ENCODE data around the gene ST6GALNAC4.
A peak's percentile ranks its signal among the peaks of the same experiment; 100 is the strongest.

Gene ST6GALNAC4

GRCh38 chr9:127915801-127916719 lies 781 bp downstream of the ST6GALNAC4 start:
- ChIA-PET CTCF (interaction anchor here (0.7 to 8.1 kb wide), 5 partner anchors 46 to 326 kb away, joined by 3 to 46 read pairs (median 4); partner anchors contain the start of gene TOR2A), POLR2A (interaction anchor here (0.5 to 1.8 kb wide), 10 partner anchors 9 to 1416 kb away, joined by 3 to 9 read pairs (median 4); partner anchors contain the start of genes PIP5KL1 and ST6GALNAC6)
- Histone ChIP-seq H3K36me3 (ENCODE audit: control insufficient read depth in 2 of 2, insufficient read depth in 1 of 2, low read length in 2 of 2) (peaks cover 0 to 21% of the 10 kb centered on the region in 2 experiments; a peak in 2 of 3 replicates), H3K9me3 (ENCODE audit: control insufficient read depth, insufficient read depth, low read depth, low read length) (no peaks in the 10 kb centered on the region), H3K4me1 (ENCODE audit: control insufficient read depth, insufficient read depth, low read length) (peaks cover 3% of the 10 kb centered on the region; the same call in 1 of the 2 replicates), H3K4me3 (ENCODE audit: low read depth, low read length) (peak overlapping the region; percentile 43), H3K27ac (ENCODE audit: extremely low read depth, low read depth, low read length) (no peak overlapping the region)
- no peak for TF ChIP-seq ZNF2 (tag by site-specific recombination; IDR thresholded peaks at IDR 0.05)
- TF ChIP-seq ZNF600 (tag by site-specific recombination; IDR thresholded peaks at IDR 0.05) = 0 out of 2 replicates have a peak, but pooled peaks have one; percentile 42
- TF ChIP-seq ZNF558 (tag by site-specific recombination; IDR thresholded peaks at IDR 0.05) = no peak
- TF ChIP-seq ZNF324 (tag by site-specific recombination; IDR thresholded peaks at IDR 0.05) = no peak
- TF ChIP-seq, protein P1, sequence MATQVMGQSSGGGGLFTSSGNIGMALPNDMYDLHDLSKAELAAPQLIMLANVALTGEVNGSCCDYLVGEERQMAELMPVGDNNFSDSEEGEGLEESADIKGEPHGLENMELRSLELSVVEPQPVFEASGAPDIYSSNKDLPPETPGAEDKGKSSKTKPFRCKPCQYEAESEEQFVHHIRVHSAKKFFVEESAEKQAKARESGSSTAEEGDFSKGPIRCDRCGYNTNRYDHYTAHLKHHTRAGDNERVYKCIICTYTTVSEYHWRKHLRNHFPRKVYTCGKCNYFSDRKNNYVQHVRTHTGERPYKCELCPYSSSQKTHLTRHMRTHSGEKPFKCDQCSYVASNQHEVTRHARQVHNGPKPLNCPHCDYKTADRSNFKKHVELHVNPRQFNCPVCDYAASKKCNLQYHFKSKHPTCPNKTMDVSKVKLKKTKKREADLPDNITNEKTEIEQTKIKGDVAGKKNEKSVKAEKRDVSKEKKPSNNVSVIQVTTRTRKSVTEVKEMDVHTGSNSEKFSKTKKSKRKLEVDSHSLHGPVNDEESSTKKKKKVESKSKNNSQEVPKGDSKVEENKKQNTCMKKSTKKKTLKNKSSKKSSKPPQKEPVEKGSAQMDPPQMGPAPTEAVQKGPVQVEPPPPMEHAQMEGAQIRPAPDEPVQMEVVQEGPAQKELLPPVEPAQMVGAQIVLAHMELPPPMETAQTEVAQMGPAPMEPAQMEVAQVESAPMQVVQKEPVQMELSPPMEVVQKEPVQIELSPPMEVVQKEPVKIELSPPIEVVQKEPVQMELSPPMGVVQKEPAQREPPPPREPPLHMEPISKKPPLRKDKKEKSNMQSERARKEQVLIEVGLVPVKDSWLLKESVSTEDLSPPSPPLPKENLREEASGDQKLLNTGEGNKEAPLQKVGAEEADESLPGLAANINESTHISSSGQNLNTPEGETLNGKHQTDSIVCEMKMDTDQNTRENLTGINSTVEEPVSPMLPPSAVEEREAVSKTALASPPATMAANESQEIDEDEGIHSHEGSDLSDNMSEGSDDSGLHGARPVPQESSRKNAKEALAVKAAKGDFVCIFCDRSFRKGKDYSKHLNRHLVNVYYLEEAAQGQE (tag by site-specific recombination; IDR thresholded peaks at IDR 0.05) = 0 out of 2 replicates have a peak, but pooled peaks have one; percentile 15
- TF ChIP-seq ZNF626 (tag by site-specific recombination; IDR thresholded peaks at IDR 0.05) = no peak
- TF ChIP-seq, protein P2, sequence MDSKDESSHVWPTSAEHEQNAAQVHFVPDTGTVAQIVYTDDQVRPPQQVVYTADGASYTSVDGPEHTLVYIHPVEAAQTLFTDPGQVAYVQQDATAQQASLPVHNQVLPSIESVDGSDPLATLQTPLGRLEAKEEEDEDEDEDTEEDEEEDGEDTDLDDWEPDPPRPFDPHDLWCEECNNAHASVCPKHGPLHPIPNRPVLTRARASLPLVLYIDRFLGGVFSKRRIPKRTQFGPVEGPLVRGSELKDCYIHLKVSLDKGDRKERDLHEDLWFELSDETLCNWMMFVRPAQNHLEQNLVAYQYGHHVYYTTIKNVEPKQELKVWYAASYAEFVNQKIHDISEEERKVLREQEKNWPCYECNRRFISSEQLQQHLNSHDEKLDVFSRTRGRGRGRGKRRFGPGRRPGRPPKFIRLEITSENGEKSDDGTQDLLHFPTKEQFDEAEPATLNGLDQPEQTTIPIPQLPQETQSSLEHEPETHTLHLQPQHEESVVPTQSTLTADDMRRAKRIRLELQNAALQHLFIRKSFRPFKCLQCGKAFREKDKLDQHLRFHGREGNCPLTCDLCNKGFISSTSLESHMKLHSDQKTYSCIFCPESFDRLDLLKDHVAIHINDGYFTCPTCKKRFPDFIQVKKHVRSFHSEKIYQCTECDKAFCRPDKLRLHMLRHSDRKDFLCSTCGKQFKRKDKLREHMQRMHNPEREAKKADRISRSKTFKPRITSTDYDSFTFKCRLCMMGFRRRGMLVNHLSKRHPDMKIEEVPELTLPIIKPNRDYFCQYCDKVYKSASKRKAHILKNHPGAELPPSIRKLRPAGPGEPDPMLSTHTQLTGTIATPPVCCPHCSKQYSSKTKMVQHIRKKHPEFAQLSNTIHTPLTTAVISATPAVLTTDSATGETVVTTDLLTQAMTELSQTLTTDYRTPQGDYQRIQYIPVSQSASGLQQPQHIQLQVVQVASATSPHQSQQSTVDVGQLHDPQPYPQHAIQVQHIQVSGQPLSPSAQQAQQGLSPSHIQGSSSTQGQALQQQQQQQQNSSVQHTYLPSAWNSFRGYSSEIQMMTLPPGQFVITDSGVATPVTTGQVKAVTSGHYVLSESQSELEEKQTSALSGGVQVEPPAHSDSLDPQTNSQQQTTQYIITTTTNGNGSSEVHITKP (tag by site-specific recombination; IDR thresholded peaks at IDR 0.05) = no peak
- no peak for TF ChIP-seq BCL11B (tag by site-specific recombination; IDR thresholded peaks at IDR 0.05; ENCODE audit: low read depth)
- TF ChIP-seq ZNF777 (tag by site-specific recombination; IDR thresholded peaks at IDR 0.05; ENCODE audit: borderline replicate concordance) = no peak
- no peak for TF ChIP-seq ZNF501 (tag by site-specific recombination; IDR thresholded peaks at IDR 0.05)
- TF ChIP-seq ZNF157 (tag by site-specific recombination; IDR thresholded peaks at IDR 0.05) = no peak
- 0 out of 2 replicates have a peak, but pooled peaks have one; percentile 29 for TF ChIP-seq ZBTB48 (tag by site-specific recombination; IDR thresholded peaks at IDR 0.05)
- no peak for TF ChIP-seq ZBTB20 (tag by site-specific recombination; IDR thresholded peaks at IDR 0.05)
- no peak for TF ChIP-seq SP7 (tag by site-specific recombination; IDR thresholded peaks at IDR 0.05)

DNA sequence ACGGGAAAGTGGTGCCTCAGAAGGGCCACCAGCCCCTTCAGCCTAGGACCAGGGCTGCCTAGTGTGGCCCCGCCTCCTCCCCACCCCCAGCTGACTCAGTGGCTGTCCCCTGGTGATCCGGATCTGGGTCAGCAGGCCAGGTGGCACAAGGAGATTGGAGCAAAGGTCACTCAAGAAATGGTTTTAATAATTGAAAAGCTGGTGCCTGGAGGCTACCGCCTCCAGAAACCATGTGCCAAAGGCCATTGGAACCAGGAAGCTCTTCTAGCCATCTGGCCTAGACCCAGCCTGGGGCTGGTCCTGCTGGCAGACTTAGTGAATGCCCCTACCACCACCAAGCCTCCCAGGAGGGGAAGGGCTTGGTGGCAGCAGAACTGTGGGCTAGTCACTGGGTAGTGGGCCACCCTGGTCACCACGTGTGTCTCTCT lies 1.5 kb downstream of the ST6GALNAC4 start:
- no peak overlapping the region for H3K27ac ChIP-seq (ENCODE audit: extremely low read depth, low read depth, low read length)

More for the DNA sequence above, 1.5 kb downstream of the ST6GALNAC4 start:
- peaks cover 0 to 26% of the 10 kb centered on the region in 2 experiments; a peak in 2 of 3 replicates for H3K36me3 ChIP-seq (ENCODE audit: control insufficient read depth in 2 of 2, insufficient read depth in 1 of 2, low read length in 2 of 2)
- POLR2A ChIA-PET = no interaction called here
- H3K4me3 ChIP-seq (ENCODE audit: low read depth, low read length) = no peak overlapping the region
- CTCF ChIA-PET = interaction anchor here (0.9 to 8.1 kb wide), 2 partner anchors 46 to 180 kb away, joined by 4 to 46 read pairs; partner anchors contain the start of gene TOR2A
- H3K9me3 ChIP-seq (ENCODE audit: control insufficient read depth, insufficient read depth, low read depth, low read length) = no peaks in the 10 kb centered on the region
- peaks cover 3% of the 10 kb centered on the region; the same call in 1 of the 2 replicates for H3K4me1 ChIP-seq (ENCODE audit: control insufficient read depth, insufficient read depth, low read length)
- TF ChIP-seq ZNF335 (tag by site-specific recombination; conservative IDR thresholded peaks at IDR 0.05) = 0 out of 2 replicates have a peak, but pooled peaks have one; percentile 22
- TF ChIP-seq GLIS1 (tag by site-specific recombination; IDR thresholded peaks at IDR 0.05) = peak; percentile 57
- TF ChIP-seq ZNF776 (tag by site-specific recombination; IDR thresholded peaks at IDR 0.05; ENCODE audit: borderline replicate concordance) = no peak
